ENCODE measurements around the gene TJP1.
A peak's percentile ranks its signal among the peaks of the same experiment; 100 is the strongest.

The TJP1 gene

DNA sequence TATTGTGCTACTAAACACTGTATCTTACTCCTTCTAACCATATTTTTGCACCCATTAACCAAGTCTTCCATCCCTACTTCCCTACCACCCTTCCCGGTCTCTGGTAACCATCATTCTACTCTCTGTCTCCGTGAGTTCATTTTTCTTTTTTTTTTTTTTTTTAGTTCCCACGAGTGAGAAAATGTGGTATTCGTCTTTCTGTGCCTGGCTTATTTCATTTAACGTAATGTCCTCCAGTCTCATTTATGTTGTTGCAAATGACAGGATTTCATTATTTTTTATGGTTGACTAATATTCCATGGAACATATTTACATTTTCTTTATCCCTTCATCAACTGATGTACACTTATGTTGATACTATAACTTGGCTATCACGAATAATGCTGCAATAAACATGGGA, 31.7 kb downstream of the TJP1 start:
- CTCF ChIA-PET, result no interaction called here
- TF ChIP-seq ZNF302 (tag by site-specific recombination; IDR thresholded peaks at IDR 0.05; ENCODE audit: low read depth), result no peak
- TF ChIP-seq ZNF146 (tag by site-specific recombination; IDR thresholded peaks at IDR 0.05), result peak; percentile 51
- TF ChIP-seq OVOL3 (tag by site-specific recombination; IDR thresholded peaks at IDR 0.05), result no peak
- no peak for TF ChIP-seq ZNF600 (tag by site-specific recombination; IDR thresholded peaks at IDR 0.05)

DNA sequence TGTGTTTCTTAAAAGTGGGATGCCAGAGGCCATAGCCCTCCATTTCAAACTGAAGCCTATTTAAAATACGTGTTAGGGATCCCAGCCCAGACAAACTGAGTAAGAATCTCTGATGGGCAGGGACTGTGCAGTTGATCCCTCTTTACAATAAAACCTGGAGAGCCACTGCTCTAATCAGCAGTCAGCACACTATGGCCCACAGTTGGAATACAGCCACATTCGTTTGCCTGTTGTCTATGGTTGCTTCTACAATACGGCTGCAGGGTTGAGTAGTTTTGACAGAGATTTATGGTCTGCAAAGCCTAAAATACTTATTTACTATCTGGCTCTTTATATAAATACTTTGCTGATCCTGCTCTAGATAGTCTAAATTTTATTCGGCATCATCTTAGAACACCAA, 32.4 kb downstream of the TJP1 start:
- Histone ChIP-seq H3K9me3 (ENCODE audit: control insufficient read depth, insufficient read depth, low read depth, low read length) (no peaks in the 10 kb centered on the region), H3K36me3 (ENCODE audit: control insufficient read depth in 2 of 2, insufficient read depth in 1 of 2, low read length in 2 of 2) (peaks cover 0 to 3% of the 10 kb centered on the region in 2 experiments; a peak in 2 of 3 replicates), H3K4me1 (ENCODE audit: control insufficient read depth, insufficient read depth, low read length) (no peaks in the 10 kb centered on the region), H3K4me3 (ENCODE audit: low read depth, low read length) (no peak overlapping the region), H3K27ac (ENCODE audit: extremely low read depth, low read depth, low read length) (no peak overlapping the region)
- POLR2A ChIA-PET, result no interaction called here
- no peak for TF ChIP-seq SALL2 (tag by site-specific recombination; IDR thresholded peaks at IDR 0.05; ENCODE audit: borderline replicate concordance)
- TF ChIP-seq, protein P1, sequence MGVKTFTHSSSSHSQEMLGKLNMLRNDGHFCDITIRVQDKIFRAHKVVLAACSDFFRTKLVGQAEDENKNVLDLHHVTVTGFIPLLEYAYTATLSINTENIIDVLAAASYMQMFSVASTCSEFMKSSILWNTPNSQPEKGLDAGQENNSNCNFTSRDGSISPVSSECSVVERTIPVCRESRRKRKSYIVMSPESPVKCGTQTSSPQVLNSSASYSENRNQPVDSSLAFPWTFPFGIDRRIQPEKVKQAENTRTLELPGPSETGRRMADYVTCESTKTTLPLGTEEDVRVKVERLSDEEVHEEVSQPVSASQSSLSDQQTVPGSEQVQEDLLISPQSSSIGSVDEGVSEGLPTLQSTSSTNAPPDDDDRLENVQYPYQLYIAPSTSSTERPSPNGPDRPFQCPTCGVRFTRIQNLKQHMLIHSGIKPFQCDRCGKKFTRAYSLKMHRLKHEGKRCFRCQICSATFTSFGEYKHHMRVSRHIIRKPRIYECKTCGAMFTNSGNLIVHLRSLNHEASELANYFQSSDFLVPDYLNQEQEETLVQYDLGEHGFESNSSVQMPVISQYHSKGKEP (tag by site-specific recombination; IDR thresholded peaks at IDR 0.05), result no peak
- TF ChIP-seq, protein P2, sequence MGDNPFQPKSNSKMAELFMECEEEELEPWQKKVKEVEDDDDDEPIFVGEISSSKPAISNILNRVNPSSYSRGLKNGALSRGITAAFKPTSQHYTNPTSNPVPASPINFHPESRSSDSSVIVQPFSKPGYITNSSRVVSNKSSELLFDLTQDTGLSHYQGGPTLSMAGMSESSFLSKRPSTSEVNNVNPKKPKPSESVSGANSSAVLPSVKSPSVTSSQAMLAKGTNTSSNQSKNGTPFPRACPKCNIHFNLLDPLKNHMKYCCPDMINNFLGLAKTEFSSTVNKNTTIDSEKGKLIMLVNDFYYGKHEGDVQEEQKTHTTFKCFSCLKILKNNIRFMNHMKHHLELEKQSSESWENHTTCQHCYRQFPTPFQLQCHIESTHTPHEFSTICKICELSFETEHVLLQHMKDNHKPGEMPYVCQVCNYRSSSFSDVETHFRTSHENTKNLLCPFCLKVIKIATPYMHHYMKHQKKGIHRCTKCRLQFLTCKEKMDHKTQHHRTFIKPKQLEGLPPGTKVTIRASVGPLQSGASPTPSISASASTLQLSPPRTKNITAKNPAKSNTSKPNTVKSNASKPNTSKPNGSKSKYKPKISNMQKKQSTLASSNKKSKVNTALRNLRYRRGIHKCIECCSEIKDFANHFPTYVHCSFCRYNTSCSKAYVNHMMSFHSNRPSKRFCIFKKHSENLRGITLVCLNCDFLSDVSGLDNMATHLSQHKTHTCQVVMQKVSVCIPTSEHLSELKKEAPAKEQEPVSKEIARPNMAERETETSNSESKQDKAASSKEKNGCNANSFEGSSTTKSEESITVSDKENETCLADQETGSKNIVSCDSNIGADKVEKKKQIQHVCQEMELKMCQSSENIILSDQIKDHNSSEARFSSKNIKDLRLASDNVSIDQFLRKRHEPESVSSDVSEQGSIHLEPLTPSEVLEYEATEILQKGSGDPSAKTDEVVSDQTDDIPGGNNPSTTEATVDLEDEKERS (tag by site-specific recombination; IDR thresholded peaks at IDR 0.05), result no peak
- no peak for TF ChIP-seq ZNF585B (tag by site-specific recombination; IDR thresholded peaks at IDR 0.05)
- no peak for TF ChIP-seq ZNF658 (tag by site-specific recombination; IDR thresholded peaks at IDR 0.05)
- no peak for TF ChIP-seq ZNF843 (tag by site-specific recombination; IDR thresholded peaks at IDR 0.05)
- TF ChIP-seq YY2 (tag by site-specific recombination; IDR thresholded peaks at IDR 0.05), result no peak
- no peak for TF ChIP-seq ZNF239 (tag by site-specific recombination; IDR thresholded peaks at IDR 0.05)
- TF ChIP-seq, protein P3, sequence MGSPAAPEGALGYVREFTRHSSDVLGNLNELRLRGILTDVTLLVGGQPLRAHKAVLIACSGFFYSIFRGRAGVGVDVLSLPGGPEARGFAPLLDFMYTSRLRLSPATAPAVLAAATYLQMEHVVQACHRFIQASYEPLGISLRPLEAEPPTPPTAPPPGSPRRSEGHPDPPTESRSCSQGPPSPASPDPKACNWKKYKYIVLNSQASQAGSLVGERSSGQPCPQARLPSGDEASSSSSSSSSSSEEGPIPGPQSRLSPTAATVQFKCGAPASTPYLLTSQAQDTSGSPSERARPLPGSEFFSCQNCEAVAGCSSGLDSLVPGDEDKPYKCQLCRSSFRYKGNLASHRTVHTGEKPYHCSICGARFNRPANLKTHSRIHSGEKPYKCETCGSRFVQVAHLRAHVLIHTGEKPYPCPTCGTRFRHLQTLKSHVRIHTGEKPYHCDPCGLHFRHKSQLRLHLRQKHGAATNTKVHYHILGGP (tag by site-specific recombination; IDR thresholded peaks at IDR 0.05), result no peak
- TF ChIP-seq FEZF1 (tag by site-specific recombination; IDR thresholded peaks at IDR 0.05), result no peak
- TF ChIP-seq MYNN (tag by site-specific recombination; IDR thresholded peaks at IDR 0.05; ENCODE audit: borderline replicate concordance), result no peak
- TF ChIP-seq, protein P4, sequence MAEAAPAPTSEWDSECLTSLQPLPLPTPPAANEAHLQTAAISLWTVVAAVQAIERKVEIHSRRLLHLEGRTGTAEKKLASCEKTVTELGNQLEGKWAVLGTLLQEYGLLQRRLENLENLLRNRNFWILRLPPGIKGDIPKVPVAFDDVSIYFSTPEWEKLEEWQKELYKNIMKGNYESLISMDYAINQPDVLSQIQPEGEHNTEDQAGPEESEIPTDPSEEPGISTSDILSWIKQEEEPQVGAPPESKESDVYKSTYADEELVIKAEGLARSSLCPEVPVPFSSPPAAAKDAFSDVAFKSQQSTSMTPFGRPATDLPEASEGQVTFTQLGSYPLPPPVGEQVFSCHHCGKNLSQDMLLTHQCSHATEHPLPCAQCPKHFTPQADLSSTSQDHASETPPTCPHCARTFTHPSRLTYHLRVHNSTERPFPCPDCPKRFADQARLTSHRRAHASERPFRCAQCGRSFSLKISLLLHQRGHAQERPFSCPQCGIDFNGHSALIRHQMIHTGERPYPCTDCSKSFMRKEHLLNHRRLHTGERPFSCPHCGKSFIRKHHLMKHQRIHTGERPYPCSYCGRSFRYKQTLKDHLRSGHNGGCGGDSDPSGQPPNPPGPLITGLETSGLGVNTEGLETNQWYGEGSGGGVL (tag by site-specific recombination; IDR thresholded peaks at IDR 0.05), result no peak
- no peak for TF ChIP-seq ZNF132 (tag by site-specific recombination; IDR thresholded peaks at IDR 0.05; ENCODE audit: borderline replicate concordance)
- TF ChIP-seq ZEB2 (tag by site-specific recombination; IDR thresholded peaks at IDR 0.05), result no peak
- TF ChIP-seq ZNF266 (tag by site-specific recombination; IDR thresholded peaks at IDR 0.05; ENCODE audit: low read depth), result no peak
- TF ChIP-seq ZNF335 (tag by site-specific recombination; conservative IDR thresholded peaks at IDR 0.05), result no peak
- TF ChIP-seq ZBTB7A (tag by site-specific recombination; IDR thresholded peaks at IDR 0.05; ENCODE audit: low read depth), result no peak
- no peak for TF ChIP-seq WT1 (tag by site-specific recombination; IDR thresholded peaks at IDR 0.05)
- TF ChIP-seq ZNF16 (tag by site-specific recombination; IDR thresholded peaks at IDR 0.05; ENCODE audit: low read depth), result no peak
- CTCF ChIA-PET, result no interaction called here

More for the DNA sequence above, 31.7 kb downstream of the TJP1 start:
- Histone ChIP-seq H3K36me3 (ENCODE audit: control insufficient read depth in 2 of 2, insufficient read depth in 1 of 2, low read length in 2 of 2) (peaks cover 3 to 4% of the 10 kb centered on the region in 2 experiments; a peak in 2 of 3 replicates), H3K4me3 (ENCODE audit: low read depth, low read length) (no peak overlapping the region), H3K9me3 (ENCODE audit: control insufficient read depth, insufficient read depth, low read depth, low read length) (no peaks in the 10 kb centered on the region), H3K27ac (ENCODE audit: extremely low read depth, low read depth, low read length) (no peak overlapping the region), H3K4me1 (ENCODE audit: control insufficient read depth, insufficient read depth, low read length) (no peaks in the 10 kb centered on the region)
- POLR2A ChIA-PET, result no interaction called here
